CD14-positive monocyte (primary cell): ENCODE data around the gene DGKI. TPM values are rescaled to one million over a fixed set of nuclear protein-coding genes. Genes with fewer than 3 reads are reported as not detected.

Source experiments
- DNase-seq, 3 donors: peaks; one replicate each; pipeline ENCODE4 v3.0.0-alpha.2; 2011 to 2022
- H2AFZ ChIP-seq: 2 replicates; pipeline ENCODE4 v1.6.0; 2012; ENCODE audit warnings: mild to moderate bottlenecking, low read depth, low read length, inconsistent platforms; ENCODE audit not compliant: insufficient read depth, poor library complexity, severe bottlenecking
- H3K27ac ChIP-seq, 2 donors: 1 replicate in 1 of 2; 2 replicates in 1 of 2; pipeline ENCODE4 v1.5.1; 2012 to 2013; ENCODE audit warnings: low read length in 2 of 2, control low read depth in 1 of 2, inconsistent platforms in 1 of 2, low read depth in 1 of 2, mild to moderate bottlenecking in 1 of 2
- H3K27me3 ChIP-seq, 2 donors: one replicate each; pipeline versions ENCODE4 v1.6.0 to v1.6.1; 2011 to 2013; ENCODE audit warnings: low read length in 2 of 2; ENCODE audit not compliant: control insufficient read depth in 2 of 2, insufficient read depth in 2 of 2
- H3K36me3 ChIP-seq, 2 donors: replicated peaks in 1 of 2; 1 replicate in 1 of 2; 2 replicates in 1 of 2; pipeline versions ENCODE4 v1.5.1 to v1.6.1; 2012 to 2013; ENCODE audit warnings: low read length in 2 of 2, control low read depth in 1 of 2, inconsistent platforms in 1 of 2, mild to moderate bottlenecking in 1 of 2; ENCODE audit not compliant: insufficient read depth in 2 of 2, control insufficient read depth in 1 of 2
- H3K4me1 ChIP-seq, 2 donors: 1 replicate in 1 of 2; 2 replicates in 1 of 2; pipeline versions ENCODE4 v1.5.1 to v1.6.1; 2012 to 2013; ENCODE audit warnings: low read length in 2 of 2, control low read depth in 1 of 2, inconsistent platforms in 1 of 2, mild to moderate bottlenecking in 1 of 2, moderate library complexity in 1 of 2; ENCODE audit not compliant: insufficient read depth in 2 of 2, control insufficient read depth in 1 of 2
- H3K4me2 ChIP-seq: replicated peaks from 2 replicates; pipeline ENCODE3; 2012; ENCODE audit warnings: low read length, moderate library complexity, mild to moderate bottlenecking; ENCODE audit not compliant: poor library complexity, severe bottlenecking; ENCODE audit errors: extremely low read depth
- H3K4me3 ChIP-seq, 3 experiments: fragments of 200-600 bp in 1 of 3; sonication (generic) in 1 of 3; replicated peaks in 1 of 3; 1 replicate in 2 of 3; 2 replicates in 1 of 3; pipeline ENCODE4 v1.5.1; 2011 to 2013; ENCODE audit warnings: low read length in 3 of 3, mild to moderate bottlenecking in 3 of 3, control low read depth in 2 of 3, low read depth in 2 of 3, inconsistent platforms in 1 of 3, moderate library complexity in 1 of 3
- H3K79me2 ChIP-seq: 2 replicates; pipeline ENCODE4 v1.6.0; 2012; ENCODE audit warnings: mild to moderate bottlenecking, control low read depth, inconsistent platforms, low read length, moderate library complexity; ENCODE audit not compliant: insufficient read depth
- H3K9ac ChIP-seq: 2 replicates; pipeline ENCODE4 v1.6.0; 2017; ENCODE audit warnings: low read length, mild to moderate bottlenecking; ENCODE audit not compliant: insufficient read depth, poor library complexity, severe bottlenecking
- H3K9me3 ChIP-seq, 2 donors: replicated peaks in 1 of 2; 1 replicate in 1 of 2; 2 replicates in 1 of 2; pipeline versions ENCODE4 v1.5.1 to v1.6.1; 2012 to 2013; ENCODE audit warnings: low read length in 2 of 2, control low read depth in 1 of 2; ENCODE audit not compliant: control insufficient read depth in 1 of 2, insufficient read depth in 1 of 2
- H4K20me1 ChIP-seq: 2 replicates; pipeline ENCODE4 v1.6.0; 2012; ENCODE audit warnings: mild to moderate bottlenecking, low read length, control low read depth, moderate library complexity; ENCODE audit not compliant: insufficient read depth
- H3K27ac Mint-ChIP-seq, 7 donors: one replicate each; pipeline ENCODE4 v1.8.0; 2020; ENCODE audit warnings: mild to moderate bottlenecking in 7 of 7, mixed read lengths in 7 of 7, moderate library complexity in 6 of 7, inconsistent platforms in 2 of 7
- H3K27me3 Mint-ChIP-seq, 3 donors: one replicate each; pipeline ENCODE4 v1.8.0; 2021 to 2022; ENCODE audit warnings: low read depth in 3 of 3, mild to moderate bottlenecking in 3 of 3, mixed read lengths in 3 of 3, moderate library complexity in 3 of 3, inconsistent platforms in 1 of 3
- H3K36me3 Mint-ChIP-seq, 2 donors: one replicate each; pipeline ENCODE4 v1.8.0; 2020; ENCODE audit warnings: mixed read lengths in 2 of 2, inconsistent platforms in 1 of 2, mild to moderate bottlenecking in 1 of 2
- H3K4me1 Mint-ChIP-seq: one replicate; pipeline ENCODE4 v1.8.0; 2020; ENCODE audit warnings: mild to moderate bottlenecking, mixed read lengths
- H3K4me3 Mint-ChIP-seq, 2 donors: one replicate each; pipeline ENCODE4 v1.8.0; 2020; ENCODE audit warnings: mild to moderate bottlenecking in 2 of 2, mixed read lengths in 2 of 2, moderate library complexity in 1 of 2
- H3K9me3 Mint-ChIP-seq, 7 donors: one replicate each; pipeline ENCODE4 v1.8.0; 2020 to 2022; ENCODE audit warnings: mixed read lengths in 7 of 7, mild to moderate bottlenecking in 6 of 7, moderate library complexity in 6 of 7, inconsistent platforms in 2 of 7
- WGBS: methylation state at CpG from one replicate; pipeline ENCODE4 v1.1.5; 2013; ENCODE audit warnings: missing lambda C conversion rate; ENCODE audit not compliant: insufficient coverage; 5-methylcytosine and 5-hydroxymethylcytosine counted together
- intact Hi-C, 2 donors: fragments of 100-400 bp; cut with micrococcal nuclease; formaldehyde crosslinking; loops; one replicate each; pipeline versions ENCODE4 v1.15.0 to v1.15.1; 2023
- polyA plus RNA-seq, 3 donors: library from polyadenylated mRNA; depleted of rRNA in 1 of 3; unstranded in 2 of 3; stranded (reverse) in 1 of 3; fragments of 300-500 nt in 2 of 3; fragments of >200 nt in 1 of 3; fragmentation: Illumina TruSeq in 2 of 3; gene quantifications; 1 replicate in 2 of 3; 2 replicates in 1 of 3; pipeline ENCODE4 v1.2.3, GENCODE V29; 2012 to 2021
- TF ChIP-seq, protein P1 (sequence below): fragments of 200-600 bp; IDR thresholded peaks from one replicate; pipeline ENCODE4 v1.8.0; 2022; ENCODE audit warnings: antibody characterized with exemption, mild to moderate bottlenecking

Gene DGKI
- polyA plus RNA-seq, 3 donors, result not detected

DNA sequence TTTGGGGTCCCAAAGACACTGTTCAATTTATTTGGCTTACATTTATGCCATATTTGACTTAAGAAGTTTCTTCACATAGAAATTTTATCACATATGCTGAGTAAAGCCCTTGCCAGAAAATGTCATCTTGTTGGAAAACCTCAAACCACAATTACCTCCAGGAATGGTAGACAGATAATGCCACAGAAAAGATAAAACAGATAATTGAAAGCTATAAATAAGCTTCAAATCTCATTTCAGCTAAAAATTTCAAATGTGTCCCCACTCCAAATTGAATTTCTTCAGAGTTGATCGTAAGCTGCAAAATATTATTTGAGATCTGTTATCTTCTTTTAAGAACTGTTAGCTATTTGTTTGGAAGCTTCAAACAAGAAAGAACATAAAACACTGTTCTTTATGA is 326.8 kb downstream of the DGKI start:
- intact Hi-C loops, result no loop called here
- H3K36me3 Mint-ChIP-seq, result no peaks in the 10 kb centered on the region
- H3K9ac ChIP-seq, result no peak overlapping the region
- no peak overlapping the region for H2AFZ ChIP-seq
- no peak for DNase-seq
- H3K9me3 Mint-ChIP-seq, result peaks cover 0 to 4% (median 0%) of the 10 kb centered on the region in 7 donors
- no peaks in the 10 kb centered on the region for H3K9me3 ChIP-seq
- no peak overlapping the region for H3K4me3 Mint-ChIP-seq
- WGBS, result no CpG with 5 or more reads among the region's 1 CpG
- no peaks in the 10 kb centered on the region for H3K36me3 ChIP-seq
- no peak overlapping the region for H3K27ac Mint-ChIP-seq
- TF ChIP-seq, protein P1, sequence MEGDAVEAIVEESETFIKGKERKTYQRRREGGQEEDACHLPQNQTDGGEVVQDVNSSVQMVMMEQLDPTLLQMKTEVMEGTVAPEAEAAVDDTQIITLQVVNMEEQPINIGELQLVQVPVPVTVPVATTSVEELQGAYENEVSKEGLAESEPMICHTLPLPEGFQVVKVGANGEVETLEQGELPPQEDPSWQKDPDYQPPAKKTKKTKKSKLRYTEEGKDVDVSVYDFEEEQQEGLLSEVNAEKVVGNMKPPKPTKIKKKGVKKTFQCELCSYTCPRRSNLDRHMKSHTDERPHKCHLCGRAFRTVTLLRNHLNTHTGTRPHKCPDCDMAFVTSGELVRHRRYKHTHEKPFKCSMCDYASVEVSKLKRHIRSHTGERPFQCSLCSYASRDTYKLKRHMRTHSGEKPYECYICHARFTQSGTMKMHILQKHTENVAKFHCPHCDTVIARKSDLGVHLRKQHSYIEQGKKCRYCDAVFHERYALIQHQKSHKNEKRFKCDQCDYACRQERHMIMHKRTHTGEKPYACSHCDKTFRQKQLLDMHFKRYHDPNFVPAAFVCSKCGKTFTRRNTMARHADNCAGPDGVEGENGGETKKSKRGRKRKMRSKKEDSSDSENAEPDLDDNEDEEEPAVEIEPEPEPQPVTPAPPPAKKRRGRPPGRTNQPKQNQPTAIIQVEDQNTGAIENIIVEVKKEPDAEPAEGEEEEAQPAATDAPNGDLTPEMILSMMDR, result no peak
- H3K4me1 ChIP-seq, result no peaks in the 10 kb centered on the region
- no peaks in the 10 kb centered on the region for H3K27me3 ChIP-seq
- H4K20me1 ChIP-seq, result no peaks in the 10 kb centered on the region
- H3K4me2 ChIP-seq, result no peak overlapping the region
- no peaks in the 10 kb centered on the region for H3K4me1 Mint-ChIP-seq
- no peaks in the 10 kb centered on the region for H3K79me2 ChIP-seq
- no peak overlapping the region for H3K27ac ChIP-seq
- no peak overlapping the region for H3K4me3 ChIP-seq
- H3K27me3 Mint-ChIP-seq, result no peaks in the 10 kb centered on the region

DNA sequence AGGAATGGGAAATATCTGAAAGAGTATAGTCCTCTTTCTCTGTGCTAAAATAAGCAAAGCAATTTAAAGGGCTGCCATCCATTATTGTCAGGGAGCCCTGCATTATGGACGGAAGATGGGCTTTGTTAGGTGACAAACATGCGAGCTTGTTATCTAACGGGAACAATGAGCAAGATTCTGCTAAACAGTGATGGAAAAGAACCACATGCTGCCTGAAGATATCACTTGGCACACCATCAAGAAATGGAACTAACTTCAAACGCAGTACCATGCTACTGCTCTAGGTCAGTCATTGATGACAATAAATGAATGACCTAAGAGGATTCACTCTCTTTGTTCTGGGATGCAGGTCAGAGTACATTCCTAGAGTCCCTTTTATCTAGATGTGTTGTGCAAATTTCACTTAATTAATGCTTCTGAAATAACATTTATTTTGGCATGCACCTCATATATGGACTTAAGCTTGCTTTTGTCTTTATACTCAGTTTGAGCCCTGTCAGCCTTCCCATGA is 327.5 kb downstream of the DGKI start:
- H3K4me1 ChIP-seq, result no peaks in the 10 kb centered on the region
- Mint-ChIP-seq H3K4me3 (no peak overlapping the region), H3K9me3 (peaks cover 0 to 4% (median 0%) of the 10 kb centered on the region in 7 donors), H3K4me1 (no peaks in the 10 kb centered on the region), H3K27ac (no peak overlapping the region), H3K36me3 (no peaks in the 10 kb centered on the region), H3K27me3 (no peaks in the 10 kb centered on the region)
- intact Hi-C loops, result no loop called here
- H3K9ac ChIP-seq, result no peak overlapping the region
- H3K27me3 ChIP-seq, result no peaks in the 10 kb centered on the region
- H3K36me3 ChIP-seq, result no peaks in the 10 kb centered on the region
- H2AFZ ChIP-seq, result no peak overlapping the region
- no peak overlapping the region for H3K4me3 ChIP-seq
- H3K9me3 ChIP-seq, result no peaks in the 10 kb centered on the region
- H3K4me2 ChIP-seq, result no peak overlapping the region
- no peak for DNase-seq
- H3K27ac ChIP-seq, result no peak overlapping the region
- WGBS, result 97% methylated on average over 3 of the region's 4 CpGs
- H3K79me2 ChIP-seq, result no peaks in the 10 kb centered on the region
- TF ChIP-seq, protein P1, result no peak
- no peaks in the 10 kb centered on the region for H4K20me1 ChIP-seq
